Adrenal gland (tissue), 12 donors: ENCODE measurements around the gene DUSP7. TPM values are rescaled to one million over a fixed set of nuclear protein-coding genes. Genes with fewer than 3 reads are reported as not detected.

ENCODE experiments used
- DNase-seq, 7 donors: peaks; one replicate each; pipeline ENCODE4 v3.0.0-alpha.2; 2019 to 2020
- H3K27ac ChIP-seq, 5 donors: fragments of 200-600 bp; sonication (generic) in 4 of 5; 1 replicate in 3 of 5; 2 replicates in 2 of 5; pipeline versions ENCODE4 v1.5.1 to v1.8.0; 2016 to 2020; ENCODE audit warnings: mild to moderate bottlenecking in 1 of 5
- H3K27me3 ChIP-seq: fragments of 200-600 bp; 2 replicates; pipeline ENCODE4 v1.8.0; 2021
- H3K36me3 ChIP-seq, 2 donors: fragments of 200-600 bp; replicated peaks in 1 of 2; 1 replicate in 1 of 2; 2 replicates in 1 of 2; pipeline versions ENCODE4 v1.5.1 to v1.8.0; 2018 to 2022
- H3K4me1 ChIP-seq, 2 donors: fragments of 200-600 bp; replicated peaks in 1 of 2; 1 replicate in 1 of 2; 2 replicates in 1 of 2; pipeline versions ENCODE4 v1.5.1 to v1.8.0; 2018 to 2021
- H3K4me3 ChIP-seq, 4 donors: fragments of 200-600 bp; sonication (generic) in 3 of 4; one replicate each; pipeline ENCODE4 v1.5.1; 2016 to 2018
- H3K9me3 ChIP-seq, 3 donors: fragments of 200-600 bp; sonication (generic) in 1 of 3; replicated peaks in 1 of 3; 1 replicate in 2 of 3; 2 replicates in 1 of 3; pipeline versions ENCODE4 v1.5.1 to v1.8.0; 2016 to 2021
- POLR2A ChIP-seq, 2 donors: fragments of 450-650 bp; IDR thresholded peaks; one replicate each; pipeline ENCODE4 v1.6.1; 2017; ENCODE audit warnings: antibody characterized with exemption in 2 of 2, mild to moderate bottlenecking in 2 of 2, moderate library complexity in 1 of 2
- WGBS, 4 donors: extraction: QIAGEN DNeasy Blood & Tissue Kit in 2 of 4; methylation state at CpG; one replicate each; pipeline versions ENCODE4 v1.1.5 to v1.1.7; 2013 to 2017; 5-methylcytosine and 5-hydroxymethylcytosine counted together
- intact Hi-C, 2 donors: fragments of 100-400 bp; cut with DNase I; formaldehyde crosslinking; loops; one replicate each; pipeline versions ENCODE4 v1.14.1 to v1.15.0; 2022 to 2023
- polyA plus RNA-seq, 3 donors: library from polyadenylated mRNA; stranded (reverse); fragments of 200-250 nt in 2 of 3; fragments of 350-450 nt in 1 of 3; fragmentation: Illumina TruSeq in 1 of 3; extraction: RNeasy Lipid Tissue Mini Kit (QIAGEN cat#74804) in 1 of 3; gene quantifications; one replicate each; pipeline ENCODE4 v1.2.3, GENCODE V29; 2013 to 2014
- total RNA-seq, 9 donors: library from RNA; depleted of rRNA in 4 of 9; stranded (reverse); fragments of >200 nt in 4 of 9; fragments of 120-200 nt in 1 of 9; fragmentation: NEBNext Ultra II Directional in 1 of 9; extraction: Animal tissue kit (Norgen Biotek cat#: 25700) in 1 of 9; gene quantifications; one replicate each; pipeline versions ENCODE4 v1.1.0 to v1.2.4, GENCODE V29; 2013 to 2023
- TF ChIP-seq, protein P1 (sequence below), 6 experiments: fragments of 450-650 bp in 4 of 6; fragments of 200-600 bp in 2 of 6; sonication (generic) in 1 of 6; IDR thresholded peaks; 1 replicate in 5 of 6; 2 replicates in 1 of 6; pipeline versions ENCODE4 v1.5.1 to v1.8.0; 2016 to 2021; ENCODE audit warnings: antibody characterized with exemption in 6 of 6, mild to moderate bottlenecking in 2 of 6, moderate library complexity in 1 of 6
- donor health status: healthy with polysubstance abuse.
- donor health status: Bipolar disorder and iron deficiency.
- donor health status: DM: yes; HTN: yes; CAD: no.
- donor health status: DM: no; HTN: no; CAD: no.
- donor health status: DM: no; HTN: no; CAD: no.
- donor health status: DM: yes; HTN: yes; CAD: no.

Gene DUSP7
- total and polyA plus RNA-seq, 12 donors, result 5.5 to 35.0 (median 14.4) TPM

DNA sequence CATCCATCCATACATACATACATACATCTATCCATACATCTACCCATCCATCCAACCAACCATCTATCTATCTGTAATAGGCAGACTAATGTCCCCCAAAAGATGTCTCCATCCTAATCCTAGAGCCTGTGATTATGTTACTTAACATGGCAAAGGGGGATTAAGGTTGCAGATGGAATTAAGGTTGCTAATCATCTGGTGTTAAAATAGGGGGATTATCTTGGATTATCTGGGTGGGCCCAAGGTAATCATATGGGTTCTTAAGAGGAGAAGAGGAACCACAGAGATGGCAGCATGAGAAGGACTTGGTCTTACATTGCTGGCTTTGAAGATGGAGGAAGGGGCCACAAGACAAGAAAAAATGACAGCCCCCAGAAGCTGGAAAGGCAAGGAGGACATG lies 45.9 kb downstream of the DUSP7 start:
- H3K4me1 ChIP-seq, result peaks cover 0 to 15% of the 10 kb centered on the region in 2 donors
- TF ChIP-seq, protein P1, sequence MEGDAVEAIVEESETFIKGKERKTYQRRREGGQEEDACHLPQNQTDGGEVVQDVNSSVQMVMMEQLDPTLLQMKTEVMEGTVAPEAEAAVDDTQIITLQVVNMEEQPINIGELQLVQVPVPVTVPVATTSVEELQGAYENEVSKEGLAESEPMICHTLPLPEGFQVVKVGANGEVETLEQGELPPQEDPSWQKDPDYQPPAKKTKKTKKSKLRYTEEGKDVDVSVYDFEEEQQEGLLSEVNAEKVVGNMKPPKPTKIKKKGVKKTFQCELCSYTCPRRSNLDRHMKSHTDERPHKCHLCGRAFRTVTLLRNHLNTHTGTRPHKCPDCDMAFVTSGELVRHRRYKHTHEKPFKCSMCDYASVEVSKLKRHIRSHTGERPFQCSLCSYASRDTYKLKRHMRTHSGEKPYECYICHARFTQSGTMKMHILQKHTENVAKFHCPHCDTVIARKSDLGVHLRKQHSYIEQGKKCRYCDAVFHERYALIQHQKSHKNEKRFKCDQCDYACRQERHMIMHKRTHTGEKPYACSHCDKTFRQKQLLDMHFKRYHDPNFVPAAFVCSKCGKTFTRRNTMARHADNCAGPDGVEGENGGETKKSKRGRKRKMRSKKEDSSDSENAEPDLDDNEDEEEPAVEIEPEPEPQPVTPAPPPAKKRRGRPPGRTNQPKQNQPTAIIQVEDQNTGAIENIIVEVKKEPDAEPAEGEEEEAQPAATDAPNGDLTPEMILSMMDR (IDR thresholded peaks at IDR 0.05), result no peak
- no peak for TF ChIP-seq POLR2A (IDR thresholded peaks at IDR 0.05)
- no peaks in the 10 kb centered on the region for H3K27me3 ChIP-seq
- H3K36me3 ChIP-seq, result no peaks in the 10 kb centered on the region
- H3K27ac ChIP-seq, result no peak overlapping the region
- H3K4me3 ChIP-seq, result no peak overlapping the region
- no peaks in the 10 kb centered on the region for H3K9me3 ChIP-seq
- DNase-seq, result no peak
- intact Hi-C loops, result no loop called here

GRCh38 chr3:52007291-52007690 lies 49.1 kb downstream of the DUSP7 start:
- WGBS, 4 donors, result 41 to 65% (median 60%) methylated on average over 4 of the region's 4 CpGs
- H3K27ac ChIP-seq, result peak overlapping the region in 1 of 5 donors; percentile 56
- H3K36me3 ChIP-seq, result no peaks in the 10 kb centered on the region
- intact Hi-C loops, result no loop called here
- TF ChIP-seq POLR2A (IDR thresholded peaks at IDR 0.05), result no peak
- TF ChIP-seq, protein P1 (IDR thresholded peaks at IDR 0.05), result no peak
- no peaks in the 10 kb centered on the region for H3K27me3 ChIP-seq
- peaks cover 0 to 27% of the 10 kb centered on the region in 2 donors for H3K4me1 ChIP-seq
- H3K9me3 ChIP-seq, result no peaks in the 10 kb centered on the region
- DNase-seq, result no peak
- H3K4me3 ChIP-seq, result no peak overlapping the region

- TF ChIP-seq POLR2A (IDR thresholded peaks at IDR 0.05), result no peak
- TF ChIP-seq, protein P1 (IDR thresholded peaks at IDR 0.05), result no peak
- intact Hi-C loops, result no loop called here
- 57 to 77% (median 69%) methylated on average over 6 of the region's 6 CpGs for WGBS, 4 donors
- peak overlapping the region in 2 of 5 donors; percentile 56 to 64 for H3K27ac ChIP-seq
- H3K9me3 ChIP-seq, result no peaks in the 10 kb centered on the region
- H3K36me3 ChIP-seq, result no peaks in the 10 kb centered on the region
- no peak for DNase-seq
- no peak overlapping the region for H3K4me3 ChIP-seq
- peaks cover 0 to 27% of the 10 kb centered on the region in 2 donors for H3K4me1 ChIP-seq
- H3K27me3 ChIP-seq, result no peaks in the 10 kb centered on the region
Observed at GRCh38 chr3:52006820-52007133, 49.6 kb downstream of the DUSP7 start.

- DNase-seq, result no peak
- intact Hi-C loops, result no loop called here
- no peaks in the 10 kb centered on the region for H3K36me3 ChIP-seq
- H3K27ac ChIP-seq, result peak overlapping the region in 2 of 5 donors; percentile 56 to 64
- no peaks in the 10 kb centered on the region for H3K9me3 ChIP-seq
- H3K27me3 ChIP-seq, result no peaks in the 10 kb centered on the region
- H3K4me1 ChIP-seq, result peaks cover 0 to 27% of the 10 kb centered on the region in 2 donors
- no peak overlapping the region for H3K4me3 ChIP-seq
- WGBS, 4 donors, result 39 to 77% (median 52%) methylated on average over 5 to 8 of the region's 8 CpGs
- no peak for TF ChIP-seq POLR2A (IDR thresholded peaks at IDR 0.05)
- TF ChIP-seq, protein P1 (IDR thresholded peaks at IDR 0.05), result no peak
Observed at GRCh38 chr3:52006017-52006819, 50.2 kb downstream of the DUSP7 start.
